Measurements from ENCODE around the gene NPPA.

DNA sequence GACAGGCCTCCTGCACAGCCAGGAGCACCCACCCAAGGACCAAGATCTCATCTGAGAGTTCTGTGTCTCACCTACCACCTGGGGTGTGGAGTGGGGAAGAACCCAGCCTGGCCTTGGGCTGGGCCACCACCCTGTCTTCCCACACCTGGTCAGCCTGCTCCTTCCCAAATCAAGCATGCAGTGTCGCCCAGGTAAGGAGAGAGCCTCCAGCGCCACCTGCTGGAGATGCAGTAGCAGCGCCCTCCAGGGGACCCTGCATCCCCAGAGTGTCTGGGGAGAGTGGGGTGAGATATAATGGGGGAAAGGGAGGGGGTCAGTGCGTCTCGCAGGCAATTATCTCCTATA is 46.3 kb upstream of the NPPA start:
- TF ChIP-seq, protein P1, sequence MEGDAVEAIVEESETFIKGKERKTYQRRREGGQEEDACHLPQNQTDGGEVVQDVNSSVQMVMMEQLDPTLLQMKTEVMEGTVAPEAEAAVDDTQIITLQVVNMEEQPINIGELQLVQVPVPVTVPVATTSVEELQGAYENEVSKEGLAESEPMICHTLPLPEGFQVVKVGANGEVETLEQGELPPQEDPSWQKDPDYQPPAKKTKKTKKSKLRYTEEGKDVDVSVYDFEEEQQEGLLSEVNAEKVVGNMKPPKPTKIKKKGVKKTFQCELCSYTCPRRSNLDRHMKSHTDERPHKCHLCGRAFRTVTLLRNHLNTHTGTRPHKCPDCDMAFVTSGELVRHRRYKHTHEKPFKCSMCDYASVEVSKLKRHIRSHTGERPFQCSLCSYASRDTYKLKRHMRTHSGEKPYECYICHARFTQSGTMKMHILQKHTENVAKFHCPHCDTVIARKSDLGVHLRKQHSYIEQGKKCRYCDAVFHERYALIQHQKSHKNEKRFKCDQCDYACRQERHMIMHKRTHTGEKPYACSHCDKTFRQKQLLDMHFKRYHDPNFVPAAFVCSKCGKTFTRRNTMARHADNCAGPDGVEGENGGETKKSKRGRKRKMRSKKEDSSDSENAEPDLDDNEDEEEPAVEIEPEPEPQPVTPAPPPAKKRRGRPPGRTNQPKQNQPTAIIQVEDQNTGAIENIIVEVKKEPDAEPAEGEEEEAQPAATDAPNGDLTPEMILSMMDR (IDR thresholded peaks at IDR 0.05): peak; percentile 64 to 88 (median 82)
- no peak for TF ChIP-seq POLR2A (IDR thresholded peaks at IDR 0.05)

All from adrenal gland (tissue), 5 donors.